Psoas muscle (tissue), 8 donors: ENCODE data around the gene OR7D2. TPM values are rescaled to one million over a fixed set of nuclear protein-coding genes. Genes with fewer than 3 reads are reported as not detected.

ENCODE experiments used
- ATAC-seq, 4 donors: fragments of 200-7000 bp; cut with Tn5 transposase; one replicate each; pipeline ENCODE4 v1.9.1; 2020; ENCODE audit warnings: moderate library complexity in 3 of 4, mild to moderate bottlenecking in 2 of 4
- DNase-seq, 2 donors: peaks; one replicate each; pipeline ENCODE4 v3.0.0-alpha.2; 2020
- H3K27ac ChIP-seq: fragments of 200-600 bp; one replicate; pipeline ENCODE4 v1.8.0; 2022
- H3K27me3 ChIP-seq, 3 donors: fragments of 200-600 bp in 1 of 3; one replicate each; pipeline versions ENCODE4 v1.6.1 to v1.8.0; 2013 to 2022; ENCODE audit warnings: low read length in 2 of 3, mild to moderate bottlenecking in 2 of 3, moderate library complexity in 1 of 3; ENCODE audit not compliant: insufficient read depth in 3 of 3
- H3K36me3 ChIP-seq, 2 donors: fragments of 200-600 bp in 1 of 2; one replicate each; pipeline versions ENCODE4 v1.6.1 to v1.8.0; 2013 to 2022; ENCODE audit warnings: low read depth in 1 of 2, mild to moderate bottlenecking in 1 of 2, moderate library complexity in 1 of 2; ENCODE audit not compliant: insufficient read depth in 1 of 2
- H3K4me1 ChIP-seq: fragments of 200-600 bp; one replicate; pipeline ENCODE4 v1.8.0; 2022
- H3K4me3 ChIP-seq: fragments of 200-600 bp; one replicate; pipeline ENCODE4 v1.8.0; 2022; ENCODE audit warnings: mild to moderate bottlenecking
- H3K9me3 ChIP-seq: fragments of 200-600 bp; one replicate; pipeline ENCODE4 v1.8.0; 2022
- CTCF ChIP-seq: fragments of 200-600 bp; IDR thresholded peaks from one replicate; pipeline ENCODE4 v1.8.0; 2022; ENCODE audit warnings: antibody characterized with exemption
- WGBS, 3 donors: extraction: QIAGEN DNeasy Blood & Tissue Kit; methylation state at CpG; one replicate each; pipeline versions ENCODE4 v1.1.6 to v1.1.7; 2013; 5-methylcytosine and 5-hydroxymethylcytosine counted together
- intact Hi-C, 2 donors: fragments of 100-400 bp; cut with DNase I; formaldehyde crosslinking; loops; one replicate each; pipeline versions ENCODE4 v1.11.0 to v1.14.2; 2022
- polyA plus RNA-seq, 3 donors: library from polyadenylated mRNA; stranded (reverse); fragments of 200-250 nt; gene quantifications; one replicate each; pipeline ENCODE4 v1.2.3, GENCODE V29; 2013
- total RNA-seq, 4 donors: library from RNA; stranded (reverse); fragmentation: NEBNext Ultra II Directional in 2 of 4; extraction: Animal tissue kit (Norgen Biotek cat#: 25700) in 2 of 4; gene quantifications; one replicate each; pipeline versions ENCODE4 v1.2.1 to v1.2.4, GENCODE V29; 2021 to 2023
- donor health status: healthy with polysubstance abuse.
- donor health status: DM: no; HTN: no; CAD: no; lungs with moderate emphysema.
- donor health status: Bipolar disorder and iron deficiency.
- donor health status: healthy.
- donor health status: DM: yes; HTN: yes; CAD: no.
- donor health status: DM: no; HTN: no; CAD: no.
- donor health status: DM: no; HTN: no; CAD: no.
- donor health status: DM: yes; HTN: yes; CAD: no.

OR7D2 gene
- total and polyA plus RNA-seq, 7 donors = 0.03 to 0.24 (median 0.06) TPM; not detected in 3

DNA sequence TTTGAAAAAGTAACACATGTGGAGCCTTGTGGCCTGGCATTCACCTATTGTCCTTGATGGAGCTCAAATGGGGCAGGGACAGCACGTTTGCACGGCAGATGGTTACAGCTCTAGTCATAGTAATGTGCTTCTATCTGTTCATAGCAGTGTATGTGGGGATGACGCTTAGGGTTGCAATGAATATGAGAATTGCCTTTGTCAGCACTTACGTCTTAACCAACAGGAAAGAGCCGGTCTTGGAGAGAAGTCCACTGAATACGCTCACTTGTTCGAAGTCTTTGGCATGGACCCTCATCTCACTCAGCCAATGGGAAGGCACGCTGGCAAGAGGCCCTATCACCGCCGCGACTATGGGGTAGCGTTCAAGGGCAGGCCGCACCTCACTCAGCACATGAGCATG, 18.9 kb upstream of the OR7D2 start:
- no peak for TF ChIP-seq CTCF
- Histone ChIP-seq H3K9me3 (peaks cover 32% of the 10 kb centered on the region), H3K36me3 (peaks cover 36 to 93% of the 10 kb centered on the region in 2 donors), H3K27me3 (no peaks in the 10 kb centered on the region), H3K27ac (no peak overlapping the region), H3K4me3 (no peak overlapping the region), H3K4me1 (no peaks in the 10 kb centered on the region)
- intact Hi-C loops = no loop called here
- DNase-seq (no peak), ATAC-seq (no peak)
- 97 to 98% (median 97%) methylated on average over 13 of the region's 13 CpGs for WGBS, 3 donors

GRCh38 chr19:9161427-9161826, 17.4 kb upstream of the OR7D2 start:
- Histone ChIP-seq H3K36me3 (peaks cover 36 to 92% of the 10 kb centered on the region in 2 donors), H3K4me1 (no peaks in the 10 kb centered on the region), H3K9me3 (peaks cover 22% of the 10 kb centered on the region), H3K4me3 (no peak overlapping the region), H3K27ac (no peak overlapping the region), H3K27me3 (no peaks in the 10 kb centered on the region)
- WGBS, 3 donors = 98 to 99% (median 99%) methylated on average over 12 of the region's 12 CpGs
- no peak for TF ChIP-seq CTCF
- no peak for ATAC-seq
- intact Hi-C loops = no loop called here
- no peak for DNase-seq

GRCh38 chr19:9165261-9165660, 13.5 kb upstream of the OR7D2 start:
- DNase-seq = no peak
- H3K27me3 ChIP-seq = no peaks in the 10 kb centered on the region
- no peaks in the 10 kb centered on the region for H3K4me1 ChIP-seq
- H3K27ac ChIP-seq = no peak overlapping the region
- H3K9me3 ChIP-seq = peaks cover 22% of the 10 kb centered on the region
- no peak for ATAC-seq
- no peak for TF ChIP-seq CTCF
- intact Hi-C loops = no loop called here
- H3K36me3 ChIP-seq = peaks cover 27 to 64% of the 10 kb centered on the region in 2 donors
- no peak overlapping the region for H3K4me3 ChIP-seq
- WGBS, 3 donors = 97% methylated on average over 3 of the region's 3 CpGs

DNA sequence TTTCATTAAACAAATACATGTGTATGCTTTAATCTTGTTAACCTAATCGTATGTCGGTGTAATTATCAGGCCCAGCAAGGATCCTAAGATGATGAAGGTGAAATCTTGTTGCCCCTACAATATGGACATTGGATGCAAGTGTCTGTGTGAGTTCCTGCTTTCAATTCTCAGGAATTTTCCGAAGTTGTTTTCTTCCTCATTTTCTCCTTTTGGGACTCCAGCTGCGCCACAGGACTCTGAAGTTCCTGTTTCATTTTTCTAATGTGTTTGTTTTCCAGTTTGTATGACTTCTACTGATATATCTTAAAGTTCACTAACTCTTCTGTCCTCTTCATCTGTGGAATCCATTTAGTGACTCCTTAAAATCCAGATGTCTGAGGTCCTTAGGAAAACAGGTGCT, 11.9 kb upstream of the OR7D2 start:
- ATAC-seq (no peak), DNase-seq (no peak)
- H3K27ac ChIP-seq = no peak overlapping the region
- intact Hi-C loops = no loop called here
- H3K4me3 ChIP-seq = no peak overlapping the region
- H3K27me3 ChIP-seq = no peaks in the 10 kb centered on the region
- no peaks in the 10 kb centered on the region for H3K4me1 ChIP-seq
- TF ChIP-seq CTCF = no peak
- peaks cover 6% of the 10 kb centered on the region for H3K9me3 ChIP-seq
- peaks cover 12 to 48% of the 10 kb centered on the region in 2 donors for H3K36me3 ChIP-seq
- 76 to 96% (median 94%) methylated on average over 4 of the region's 4 CpGs for WGBS, 3 donors

DNA sequence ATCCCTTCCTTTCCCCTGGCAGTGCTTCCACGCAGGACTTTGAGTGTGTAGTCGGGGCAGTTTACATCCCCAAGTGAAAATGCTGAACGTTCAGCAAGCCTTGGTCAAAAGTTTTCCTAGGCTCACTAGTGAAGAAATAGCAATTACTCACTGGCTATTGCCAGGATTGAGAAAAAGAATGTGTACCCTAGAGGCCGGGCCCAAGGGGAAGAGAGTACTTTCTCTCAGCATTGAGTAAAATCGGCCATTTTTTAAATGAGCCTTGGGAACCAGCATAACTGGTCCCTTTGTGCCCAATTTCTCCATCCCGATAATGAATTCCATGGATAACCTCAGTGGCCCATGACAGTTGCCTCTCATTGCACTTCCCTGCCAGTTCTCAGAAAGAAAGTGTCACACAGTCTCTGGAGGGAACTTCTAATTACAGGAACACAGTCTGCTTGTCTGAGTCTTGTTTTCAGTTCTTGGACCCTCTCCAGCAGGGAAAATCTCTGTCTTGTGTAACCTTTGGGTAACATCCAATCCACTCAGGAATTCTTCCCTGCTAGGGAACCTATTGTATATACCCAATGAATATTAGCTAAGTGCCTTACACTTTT, 7.3 kb upstream of the OR7D2 start:
- no peaks in the 10 kb centered on the region for H3K9me3 ChIP-seq
- TF ChIP-seq CTCF = no peak
- DNase-seq (no peak), ATAC-seq (peak in 1 of 4 donors; percentile 15)
- no peaks in the 10 kb centered on the region for H3K4me1 ChIP-seq
- H3K27me3 ChIP-seq = no peaks in the 10 kb centered on the region
- 69 to 74% (median 71%) methylated on average over 6 of the region's 6 CpGs for WGBS, 3 donors
- H3K4me3 ChIP-seq = no peak overlapping the region
- intact Hi-C loops = no loop called here
- no peak overlapping the region for H3K27ac ChIP-seq
- H3K36me3 ChIP-seq = peaks cover 0 to 9% of the 10 kb centered on the region in 2 donors
